HG03457 (cell line): ENCODE data around the gene IGF1R.

ENCODE experiments used
- ATAC-seq: cut with Tn5 transposase; IDR thresholded peaks from one replicate; pipeline ENCODE4 v1.9.1; 2021; ENCODE audit warnings: moderate number of reproducible peaks; ENCODE audit not compliant: unreplicated experiment

IGF1R gene

DNA sequence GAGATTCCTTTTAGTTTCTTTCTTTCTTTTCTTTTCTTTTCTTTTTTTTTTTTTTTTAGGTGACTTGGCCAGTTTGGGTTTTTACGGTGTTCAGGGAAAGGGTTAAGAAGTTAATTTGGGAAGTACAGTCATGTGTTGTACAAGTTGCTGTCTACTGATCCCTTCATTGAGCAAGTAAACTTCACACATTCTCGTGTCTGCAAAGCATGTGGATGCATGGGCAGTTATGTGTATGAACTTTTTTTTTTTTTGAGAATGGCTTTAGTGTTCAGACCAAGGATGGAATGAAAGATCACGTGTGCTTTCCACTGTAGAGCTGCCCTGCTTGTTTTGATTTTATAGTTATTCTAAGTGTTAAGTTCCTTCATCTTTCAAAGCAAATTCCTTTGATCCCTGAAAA, 227.0 kb downstream of the IGF1R start:
- no peak for ATAC-seq

DNA sequence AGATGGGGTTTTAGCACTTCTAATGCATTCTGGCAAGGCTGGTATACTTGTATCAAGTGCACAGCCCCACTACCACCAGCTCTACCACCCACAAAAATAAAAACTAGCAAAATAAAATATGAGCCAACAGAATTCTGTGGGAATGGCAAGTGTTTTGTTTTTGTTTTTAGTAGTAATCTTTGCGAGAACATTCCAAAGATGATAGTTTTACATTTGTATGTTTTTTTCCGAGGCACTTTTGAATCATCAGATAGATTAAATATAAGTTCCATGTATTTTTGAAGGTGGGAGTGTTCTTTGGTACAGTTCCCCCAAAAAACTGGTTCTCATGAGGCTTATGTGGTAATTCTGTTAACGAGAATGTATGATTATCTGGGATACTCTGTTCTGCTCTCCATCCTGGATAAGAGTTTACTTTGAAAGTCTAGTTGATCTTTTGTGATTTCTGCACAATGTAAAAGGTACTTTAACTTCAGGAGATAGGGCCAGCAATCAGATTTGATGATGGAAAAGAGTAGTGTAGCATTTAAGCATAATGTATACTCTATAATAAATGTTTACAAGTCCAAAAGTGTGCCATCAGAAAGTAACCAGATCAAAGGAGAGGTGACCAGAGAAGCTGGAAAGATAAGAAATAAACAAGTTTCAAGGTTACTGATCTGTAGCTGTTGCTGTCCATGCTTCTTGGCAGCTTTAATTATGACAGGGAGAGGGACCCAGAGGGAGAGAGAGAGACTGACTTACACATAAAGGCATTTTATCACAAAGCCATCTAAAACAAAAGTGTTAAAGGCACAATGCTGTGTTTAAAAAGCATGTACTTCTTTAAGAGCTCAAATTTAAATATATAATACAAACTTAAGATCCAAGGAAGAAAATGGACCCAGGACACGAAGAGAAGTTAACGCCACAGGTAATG, 228.4 kb downstream of the IGF1R start:
- ATAC-seq = no peak

GRCh38 chr15:98878172-98878571, 229.8 kb downstream of the IGF1R start:
- ATAC-seq = no peak

GRCh38 chr15:98878862-98879261, 230.5 kb downstream of the IGF1R start:
- ATAC-seq = no peak

- no peak for ATAC-seq
Observed at GRCh38 chr15:98881526-98882520, 233.5 kb downstream of the IGF1R start.

- no peak for ATAC-seq
Observed at GRCh38 chr15:98883478-98883877, 235.1 kb downstream of the IGF1R start.

- ATAC-seq = no peak
Observed at GRCh38 chr15:98884894-98885293, 236.6 kb downstream of the IGF1R start.

GRCh38 chr15:98887976-98888375, 239.6 kb downstream of the IGF1R start:
- ATAC-seq = no peak

DNA sequence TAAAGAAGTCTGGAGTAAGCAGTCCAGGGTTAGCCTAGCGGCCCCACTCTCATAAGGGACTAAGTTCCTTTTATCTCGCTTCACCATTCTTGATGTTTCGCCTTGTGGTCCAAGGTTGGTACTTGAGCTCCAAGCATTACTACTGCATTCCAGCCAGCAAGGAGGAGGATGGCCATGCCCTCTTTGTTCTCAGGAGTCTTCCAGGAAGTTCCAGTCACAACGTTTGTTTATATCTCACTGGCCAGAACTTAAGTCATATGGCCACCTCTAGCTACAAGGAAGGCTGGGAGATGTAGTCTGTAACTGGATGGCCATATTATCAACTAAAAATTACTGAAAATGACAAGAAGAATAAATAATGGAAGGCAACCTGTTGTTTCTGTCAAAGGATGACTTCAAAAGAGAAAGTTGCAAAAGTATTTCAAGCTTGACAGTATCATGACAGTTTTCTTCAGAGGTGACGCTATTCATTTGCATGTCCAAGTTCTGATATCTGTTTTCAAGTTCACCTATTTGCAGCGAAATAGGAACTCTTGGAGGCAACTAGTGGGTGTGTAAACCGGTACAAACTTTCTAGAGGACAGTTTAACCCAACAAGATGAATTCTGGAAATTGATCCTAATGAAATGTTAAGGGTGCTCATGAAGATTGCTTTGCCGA, 240.6 kb downstream of the IGF1R start:
- no peak for ATAC-seq

DNA sequence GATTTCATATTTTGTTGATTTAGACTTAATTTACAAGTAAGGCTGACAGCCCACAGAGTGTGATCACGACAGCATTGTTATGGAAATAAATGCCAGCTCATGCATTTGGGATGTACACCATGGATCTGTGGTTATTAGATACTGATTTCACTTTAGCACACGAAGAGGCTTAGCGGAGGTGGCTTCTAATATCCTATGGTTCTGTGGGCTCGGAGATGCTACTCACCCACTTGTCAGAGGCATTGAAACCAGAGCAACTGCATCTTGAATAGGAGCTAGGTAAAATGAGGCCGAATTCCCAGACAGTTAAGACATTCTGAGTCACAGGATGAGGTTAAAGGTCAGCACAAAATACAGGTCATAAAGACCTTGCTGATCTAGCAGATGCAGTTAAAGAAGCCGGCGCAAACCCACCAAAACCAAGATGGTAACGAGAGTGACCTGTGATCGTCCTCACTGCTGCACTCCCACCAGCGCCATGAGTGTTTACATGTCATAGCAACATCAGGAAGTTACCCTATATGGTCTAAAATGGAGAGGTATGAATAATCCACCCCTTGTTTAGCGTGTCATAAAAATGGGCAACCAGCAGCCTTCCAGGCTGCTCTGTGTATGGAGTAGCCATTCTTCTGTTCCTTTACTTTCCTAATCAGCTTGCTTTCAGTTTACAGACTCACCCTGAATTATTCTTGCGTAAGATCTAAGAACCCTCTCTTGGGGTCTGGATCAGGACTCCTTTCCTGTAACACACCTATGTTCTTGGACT, 241.8 kb downstream of the IGF1R start:
- no peak for ATAC-seq

DNA sequence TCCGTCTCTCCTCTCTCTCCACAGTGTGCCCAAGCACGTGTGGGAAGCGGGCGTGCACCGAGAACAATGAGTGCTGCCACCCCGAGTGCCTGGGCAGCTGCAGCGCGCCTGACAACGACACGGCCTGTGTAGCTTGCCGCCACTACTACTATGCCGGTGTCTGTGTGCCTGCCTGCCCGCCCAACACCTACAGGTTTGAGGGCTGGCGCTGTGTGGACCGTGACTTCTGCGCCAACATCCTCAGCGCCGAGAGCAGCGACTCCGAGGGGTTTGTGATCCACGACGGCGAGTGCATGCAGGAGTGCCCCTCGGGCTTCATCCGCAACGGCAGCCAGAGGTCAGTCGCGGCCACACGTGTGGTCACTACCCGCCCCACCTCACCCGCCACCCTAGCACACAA, 243.0 kb downstream of the IGF1R start:
- ATAC-seq = no peak

DNA sequence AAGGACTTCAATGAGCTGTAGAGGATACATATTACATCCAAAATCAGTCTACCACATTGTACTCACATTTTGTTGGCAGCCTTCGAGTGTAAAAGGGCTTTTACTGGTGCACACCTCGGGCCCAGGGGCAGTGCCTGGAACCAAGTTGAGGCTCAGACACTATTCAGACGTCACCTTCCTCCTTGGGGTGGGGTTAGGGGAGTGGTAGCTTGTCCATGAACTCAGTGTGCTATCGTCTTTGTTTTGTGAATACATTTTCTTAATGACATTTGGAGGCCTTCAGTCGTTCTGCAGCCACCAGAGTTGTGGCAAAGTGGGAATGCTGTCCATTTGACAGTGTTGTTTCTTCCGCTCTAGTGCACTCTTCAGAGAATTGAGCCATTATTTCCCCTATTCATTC, 245.1 kb downstream of the IGF1R start:
- no peak for ATAC-seq

GRCh38 chr15:98894312-98894711, 246.0 kb downstream of the IGF1R start:
- no peak for ATAC-seq

DNA sequence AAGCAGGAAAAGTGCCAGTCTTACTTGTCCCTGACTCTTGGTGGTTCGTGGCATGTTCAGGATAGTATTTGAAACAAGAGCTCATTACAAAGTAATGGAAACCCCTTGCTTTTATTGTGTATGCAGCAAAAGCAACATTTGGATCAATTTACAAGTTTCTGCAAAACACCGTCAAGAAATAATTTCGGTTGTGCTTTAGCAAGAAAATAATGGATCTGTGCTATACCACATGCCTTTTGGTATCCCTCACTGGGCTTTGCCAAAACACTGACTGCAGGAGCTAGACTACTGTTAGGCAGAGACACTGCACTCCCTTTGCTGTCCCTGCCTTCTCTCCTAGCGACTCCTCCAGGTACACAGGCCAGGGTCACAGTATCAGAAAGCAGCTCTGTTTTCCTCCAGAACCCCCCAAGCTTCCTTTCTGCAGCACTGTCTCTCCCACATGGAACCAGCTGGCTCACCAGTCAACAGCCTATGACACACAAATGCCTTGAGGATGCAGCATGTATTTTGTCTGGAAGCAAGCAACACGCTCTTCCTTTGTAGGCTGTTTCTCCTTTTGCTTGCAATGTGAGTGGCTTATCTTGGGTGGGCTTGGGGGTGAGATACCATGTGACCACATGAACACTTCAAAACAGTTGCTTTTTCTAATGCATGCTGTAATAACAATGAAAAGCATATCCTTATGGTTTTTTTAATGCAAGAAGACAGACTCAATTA, 247.8 kb downstream of the IGF1R start:
- no peak for ATAC-seq

DNA sequence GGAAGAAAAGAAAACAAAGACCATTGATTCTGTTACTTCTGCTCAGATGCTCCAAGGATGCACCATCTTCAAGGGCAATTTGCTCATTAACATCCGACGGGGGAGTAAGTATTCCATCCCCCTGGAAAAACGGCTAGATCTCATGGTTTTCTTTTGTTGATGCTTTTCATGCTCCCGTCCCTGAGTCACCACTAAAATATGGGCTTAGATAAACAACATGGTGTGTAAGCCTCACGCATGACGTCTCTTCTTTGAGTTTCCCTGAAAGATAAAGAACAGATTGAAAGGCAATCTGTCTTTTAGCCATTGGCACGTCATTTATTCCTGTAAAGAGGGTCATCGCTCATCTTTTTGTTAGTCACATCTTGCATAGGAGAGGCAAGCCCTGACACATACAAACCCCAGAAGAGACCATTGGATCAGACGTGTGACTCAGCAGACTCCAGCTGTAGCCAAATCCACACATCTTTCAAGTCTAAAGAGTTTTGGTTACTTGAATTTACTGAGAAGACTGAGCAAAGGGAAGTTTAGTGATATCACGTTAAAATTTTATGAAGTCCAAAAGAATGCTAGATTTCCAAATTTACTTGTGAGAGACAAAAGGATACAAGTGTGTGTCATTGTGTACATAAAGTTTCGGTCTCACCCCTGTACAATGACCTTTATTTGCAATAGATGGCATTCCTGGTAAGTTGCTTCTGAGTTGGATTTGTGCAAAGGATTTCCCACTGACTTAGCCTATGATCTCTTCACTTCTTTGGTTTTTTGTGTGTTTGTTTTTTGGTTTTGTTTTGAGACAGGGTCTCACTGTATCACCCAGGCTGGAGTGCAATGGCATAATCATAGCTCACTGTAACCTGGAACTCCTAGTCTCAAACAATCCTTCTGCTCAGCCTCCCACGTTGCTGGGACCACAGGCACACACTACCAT, 248.7 kb downstream of the IGF1R start:
- no peak for ATAC-seq

DNA sequence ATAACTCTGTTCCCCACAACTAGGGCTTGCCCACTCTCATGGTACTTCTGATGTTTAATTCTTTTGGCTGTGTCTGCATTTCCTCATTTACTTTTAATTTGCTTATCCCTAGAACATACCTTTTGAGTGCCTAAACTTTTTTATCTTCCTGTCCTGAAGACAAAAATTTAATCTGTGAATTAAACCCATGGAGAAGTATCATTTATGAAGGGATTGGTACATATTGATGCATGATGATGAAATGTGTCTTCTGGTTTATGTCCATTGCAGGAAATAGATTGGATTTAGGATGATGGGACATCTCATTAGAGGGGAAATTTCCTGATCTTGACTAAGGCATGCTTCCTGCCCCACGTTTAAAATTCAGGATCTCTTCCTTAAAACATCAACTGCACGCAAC, 249.8 kb downstream of the IGF1R start:
- no peak for ATAC-seq

- ATAC-seq = no peak
Observed at GRCh38 chr15:98899272-98900021, 251.1 kb downstream of the IGF1R start.

- ATAC-seq = no peak
Observed at GRCh38 chr15:98900356-98900755, 252.0 kb downstream of the IGF1R start.
